ENCODE measurements around the gene RUNX1.

GRCh38 chr21:34925597-34925996 is 123.5 kb downstream of the RUNX1 start:
- TF ChIP-seq, protein P1, sequence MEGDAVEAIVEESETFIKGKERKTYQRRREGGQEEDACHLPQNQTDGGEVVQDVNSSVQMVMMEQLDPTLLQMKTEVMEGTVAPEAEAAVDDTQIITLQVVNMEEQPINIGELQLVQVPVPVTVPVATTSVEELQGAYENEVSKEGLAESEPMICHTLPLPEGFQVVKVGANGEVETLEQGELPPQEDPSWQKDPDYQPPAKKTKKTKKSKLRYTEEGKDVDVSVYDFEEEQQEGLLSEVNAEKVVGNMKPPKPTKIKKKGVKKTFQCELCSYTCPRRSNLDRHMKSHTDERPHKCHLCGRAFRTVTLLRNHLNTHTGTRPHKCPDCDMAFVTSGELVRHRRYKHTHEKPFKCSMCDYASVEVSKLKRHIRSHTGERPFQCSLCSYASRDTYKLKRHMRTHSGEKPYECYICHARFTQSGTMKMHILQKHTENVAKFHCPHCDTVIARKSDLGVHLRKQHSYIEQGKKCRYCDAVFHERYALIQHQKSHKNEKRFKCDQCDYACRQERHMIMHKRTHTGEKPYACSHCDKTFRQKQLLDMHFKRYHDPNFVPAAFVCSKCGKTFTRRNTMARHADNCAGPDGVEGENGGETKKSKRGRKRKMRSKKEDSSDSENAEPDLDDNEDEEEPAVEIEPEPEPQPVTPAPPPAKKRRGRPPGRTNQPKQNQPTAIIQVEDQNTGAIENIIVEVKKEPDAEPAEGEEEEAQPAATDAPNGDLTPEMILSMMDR (IDR thresholded peaks at IDR 0.05): no peak
- TF ChIP-seq POLR2AphosphoS5 (IDR thresholded peaks at IDR 0.05) (no peak), POLR2A (IDR thresholded peaks at IDR 0.05) (no peak)
